Raji (cell line): Measurements from ENCODE around the gene MAPRE2.

Source experiments
- POLR2A ChIP-seq: IDR thresholded peaks from 2 replicates; pipeline ENCODE4 v1.6.1; 2011; ENCODE audit warnings: low read depth, low read length, control low read depth; ENCODE audit not compliant: insufficient read depth

Gene MAPRE2

DNA sequence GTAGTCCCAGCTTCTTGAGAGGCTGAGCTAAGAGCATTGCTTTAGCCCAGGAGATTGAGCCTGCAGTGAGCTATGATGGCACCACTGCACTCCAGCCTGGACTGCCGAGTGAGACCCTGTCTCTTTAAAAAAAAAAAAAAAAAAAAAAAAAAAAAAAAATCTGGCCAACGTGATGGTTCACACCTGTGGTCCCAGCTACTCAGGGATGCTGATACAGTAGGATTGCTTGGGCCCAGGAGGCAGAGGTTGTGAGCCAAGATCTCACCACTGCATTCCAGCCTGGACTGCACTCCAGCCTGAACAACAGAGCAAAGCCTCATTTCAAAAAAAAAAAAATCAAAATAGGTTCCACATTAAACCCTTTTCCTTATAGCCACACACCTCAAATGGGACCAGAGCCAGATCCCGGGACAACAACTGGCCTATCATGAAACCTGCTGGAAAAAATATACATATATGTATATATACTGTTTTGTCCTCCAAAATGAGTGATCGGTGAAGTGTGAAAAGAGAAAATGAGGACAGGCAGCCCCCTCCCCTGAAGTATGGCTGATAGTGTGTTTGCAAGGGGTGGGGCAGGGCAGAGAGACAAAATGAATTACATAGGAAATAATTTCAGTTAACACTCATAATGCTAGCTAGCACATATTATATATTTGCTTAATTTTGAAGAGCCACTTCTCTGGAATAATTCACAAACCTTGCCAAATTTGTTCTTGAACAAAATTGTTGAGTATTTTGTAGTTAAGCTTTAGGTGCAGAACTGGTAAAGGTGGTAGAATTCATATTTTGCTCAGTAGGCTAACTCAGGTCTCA, 22.9 kb downstream of the MAPRE2 start:
- TF ChIP-seq POLR2A: no peak

DNA sequence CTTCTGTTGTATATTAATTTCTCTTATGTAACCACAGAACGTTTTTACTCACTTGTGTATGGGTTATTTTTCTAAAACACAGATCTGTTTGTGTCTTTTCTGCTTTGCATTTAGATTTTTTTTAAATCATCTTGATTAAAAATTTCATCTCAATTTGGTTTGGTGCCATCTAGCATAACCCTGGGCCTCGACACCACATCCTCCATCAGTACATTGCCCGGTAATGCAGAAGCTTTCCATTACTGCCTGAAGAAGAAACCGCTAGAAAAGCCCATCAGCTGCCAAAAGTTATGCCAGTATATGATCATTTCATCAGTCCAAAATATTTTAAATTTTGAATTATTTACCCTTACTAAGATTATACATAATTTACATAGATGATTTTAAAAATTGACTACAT, 26.2 kb downstream of the MAPRE2 start:
- no peak for TF ChIP-seq POLR2A

DNA sequence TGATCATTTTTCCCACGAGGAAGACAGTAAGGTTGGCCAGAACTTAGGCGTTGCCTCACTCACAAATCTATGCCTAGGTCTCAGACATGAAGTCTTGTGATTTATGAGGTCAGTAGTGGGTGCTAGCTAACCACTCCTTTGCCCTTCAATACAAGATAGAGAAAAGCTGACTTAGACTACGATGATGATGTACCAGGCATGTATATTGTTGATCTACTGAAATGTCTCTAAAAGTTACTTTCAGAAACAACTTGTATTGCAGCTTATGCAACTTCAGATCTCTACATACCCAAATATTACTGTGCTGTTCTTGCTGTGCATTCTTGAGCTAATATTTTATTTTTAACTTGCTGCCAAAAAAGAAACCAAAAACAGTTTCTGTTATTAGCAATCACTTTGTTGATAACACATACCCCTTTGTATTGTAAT, 30.6 kb downstream of the MAPRE2 start:
- TF ChIP-seq POLR2A: no peak

DNA sequence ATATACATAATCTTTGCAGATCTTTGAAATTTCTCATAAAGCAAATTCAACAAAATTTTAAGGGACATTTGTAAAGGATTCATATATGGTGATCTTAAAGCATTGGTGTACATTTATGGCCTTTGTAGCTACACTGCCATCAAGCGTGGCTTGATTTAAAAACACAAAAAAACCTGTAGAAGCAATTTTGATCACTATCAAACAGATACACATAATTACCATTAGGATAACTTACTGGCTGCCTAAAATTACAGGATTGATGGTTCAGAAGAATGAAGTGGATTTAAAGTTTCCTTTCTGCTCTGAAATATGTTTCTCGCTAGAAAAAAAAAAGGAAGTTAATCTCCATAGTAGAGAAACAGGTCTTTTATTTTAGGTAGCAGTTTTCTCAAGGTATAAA, 31.4 kb downstream of the MAPRE2 start:
- TF ChIP-seq POLR2A: no peak

DNA sequence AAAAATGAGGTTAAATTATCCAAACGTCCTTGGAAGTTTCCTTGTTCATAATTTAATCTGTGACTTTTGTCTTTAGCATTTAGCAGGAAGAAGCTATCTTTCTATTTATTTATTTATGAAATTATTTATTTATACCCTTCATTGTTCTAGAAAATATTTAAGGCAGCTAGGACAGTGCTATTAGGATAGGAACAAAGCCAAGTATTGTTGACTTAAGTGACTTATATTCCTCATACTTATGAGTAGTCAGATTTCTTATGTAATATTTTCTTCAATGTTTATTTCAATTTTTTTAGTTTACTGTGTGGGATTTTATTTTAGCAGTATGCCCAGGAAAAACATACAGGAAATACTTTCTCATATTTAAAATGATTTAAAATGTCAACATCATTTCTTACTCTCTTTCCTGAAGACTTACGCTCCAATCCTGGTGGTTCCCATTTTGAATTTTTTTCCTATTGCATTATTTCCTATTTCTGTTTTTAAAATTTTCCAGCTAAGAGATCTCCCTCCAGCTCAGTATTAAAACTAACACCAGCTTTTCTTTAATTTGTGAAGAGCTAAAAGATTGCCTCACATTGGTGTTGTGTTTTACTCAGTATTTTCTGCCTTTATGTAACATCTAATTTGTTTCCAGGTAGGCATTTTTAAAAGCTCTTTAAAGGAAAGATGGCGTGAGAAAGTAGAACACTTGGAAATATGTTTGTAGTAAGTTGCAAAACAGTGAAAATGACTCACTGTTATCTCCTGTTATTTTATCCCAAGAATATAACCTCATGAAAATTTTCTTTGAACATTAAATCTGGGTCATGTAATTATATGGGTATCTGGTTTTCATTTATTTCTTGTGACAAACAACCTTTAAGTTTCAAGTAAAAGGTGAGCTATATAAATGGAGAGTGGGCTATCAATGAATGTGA, 32.2 kb downstream of the MAPRE2 start:
- no peak for TF ChIP-seq POLR2A

DNA sequence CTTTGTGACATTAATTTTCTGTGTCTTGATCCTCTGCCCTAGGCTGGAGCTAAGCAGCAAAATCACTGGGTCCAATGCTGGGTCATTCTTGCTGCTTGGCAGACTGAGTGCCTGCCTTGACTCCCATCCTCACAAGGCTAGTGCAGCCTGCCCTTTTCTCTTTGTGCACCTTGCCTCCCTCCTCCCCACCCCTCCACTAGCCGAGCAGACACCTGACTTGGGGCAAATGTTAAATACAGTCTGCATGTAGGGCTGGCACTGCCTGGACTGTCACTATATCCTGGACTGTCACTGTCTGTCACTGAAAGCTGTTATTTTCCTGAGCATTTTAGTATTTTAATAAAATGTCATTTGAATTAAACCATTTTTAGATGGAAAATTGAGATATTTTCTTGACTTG, 33.4 kb downstream of the MAPRE2 start:
- TF ChIP-seq POLR2A: no peak

DNA sequence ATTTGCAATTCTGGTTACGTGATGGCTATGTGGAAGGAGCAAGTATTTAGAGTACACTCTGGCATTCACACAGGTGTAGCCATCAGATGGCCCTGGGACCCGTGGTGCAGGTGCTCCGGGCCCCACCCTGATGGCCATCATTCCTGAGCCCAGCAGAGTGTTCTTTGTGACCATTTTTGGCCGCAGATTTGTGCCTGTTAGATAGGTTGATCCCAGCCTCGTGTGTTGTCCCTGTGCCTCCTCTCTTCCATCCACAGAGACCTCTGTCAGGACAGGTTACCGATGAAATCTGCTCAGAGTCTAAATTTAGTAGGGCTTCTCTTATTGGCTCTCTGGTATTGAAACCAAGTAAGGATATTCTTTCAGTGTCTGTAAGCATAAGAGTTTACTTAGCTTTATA, 33.9 kb downstream of the MAPRE2 start:
- no peak for TF ChIP-seq POLR2A

DNA sequence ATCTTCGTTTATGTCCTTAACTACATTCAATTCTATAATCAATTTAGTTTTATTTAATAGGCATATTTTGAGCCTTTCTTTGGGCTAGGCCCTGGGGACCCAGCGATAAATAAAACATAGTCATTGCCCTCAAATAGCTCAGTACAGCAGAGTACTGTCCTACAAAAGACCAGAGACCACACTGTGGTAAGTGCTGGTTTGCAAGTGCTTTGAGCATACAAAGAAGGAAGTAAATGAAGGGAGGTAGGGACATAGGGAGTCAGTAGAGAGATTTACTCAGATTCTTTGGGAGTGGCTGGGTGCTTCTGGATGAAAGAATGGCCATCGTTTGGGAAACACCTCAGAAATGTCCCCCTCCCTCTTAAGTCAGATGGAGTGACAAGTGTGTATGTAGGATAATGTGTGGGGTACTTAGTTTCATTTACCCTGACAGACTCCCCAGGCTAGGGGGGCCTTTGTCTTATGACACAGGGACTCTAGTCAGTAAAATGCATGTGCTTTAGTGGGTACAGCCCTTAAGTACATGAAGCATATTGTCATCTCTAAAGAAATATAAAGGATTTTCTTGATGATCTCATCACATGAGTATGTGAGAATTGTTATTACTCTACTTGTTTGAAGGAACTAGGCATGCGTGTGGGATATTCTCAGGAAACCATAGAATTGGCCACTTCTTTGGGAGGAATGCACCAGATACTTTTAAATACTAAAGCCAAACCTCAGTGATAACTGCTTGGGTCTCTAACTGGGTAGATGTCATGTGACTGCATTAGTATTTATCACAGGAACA, 35.1 kb downstream of the MAPRE2 start:
- TF ChIP-seq POLR2A: no peak

DNA sequence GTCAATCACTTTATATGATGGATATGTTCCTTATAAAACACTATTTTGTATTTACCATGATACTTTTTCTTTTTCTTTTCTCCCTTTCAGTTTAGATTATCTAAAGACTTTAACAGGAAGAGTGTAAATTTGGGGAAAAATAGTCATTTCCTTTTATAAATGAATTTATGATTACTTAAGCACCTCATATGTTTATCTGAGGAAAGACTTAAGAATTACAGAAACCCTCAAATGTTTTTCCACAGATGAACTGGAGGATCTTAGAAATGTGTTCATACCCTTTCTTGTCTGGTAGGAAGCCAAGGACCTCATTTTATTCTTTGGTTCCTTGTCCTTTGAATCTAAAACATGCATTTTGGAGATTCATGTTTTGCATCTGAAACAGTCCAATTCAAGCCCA, 36.7 kb downstream of the MAPRE2 start:
- TF ChIP-seq POLR2A: no peak

DNA sequence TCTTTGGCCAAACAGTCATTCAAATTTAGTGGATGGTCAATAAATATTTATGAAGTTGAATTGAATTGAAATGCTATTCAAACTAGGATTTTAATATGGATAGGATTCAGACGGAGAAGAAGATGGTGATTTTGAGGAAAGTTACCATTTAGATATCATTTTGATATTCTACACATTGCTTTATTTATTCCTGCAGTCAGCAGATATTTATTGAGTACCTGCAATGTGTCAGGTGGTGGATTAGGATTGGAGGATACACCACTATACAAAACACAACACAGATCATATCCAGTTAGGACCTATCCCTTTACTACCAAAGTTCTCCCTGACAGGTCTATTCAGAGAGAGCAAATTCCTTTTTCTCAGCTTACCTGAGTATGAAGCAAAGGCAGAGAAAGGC, 38.8 kb downstream of the MAPRE2 start:
- TF ChIP-seq POLR2A: no peak

DNA sequence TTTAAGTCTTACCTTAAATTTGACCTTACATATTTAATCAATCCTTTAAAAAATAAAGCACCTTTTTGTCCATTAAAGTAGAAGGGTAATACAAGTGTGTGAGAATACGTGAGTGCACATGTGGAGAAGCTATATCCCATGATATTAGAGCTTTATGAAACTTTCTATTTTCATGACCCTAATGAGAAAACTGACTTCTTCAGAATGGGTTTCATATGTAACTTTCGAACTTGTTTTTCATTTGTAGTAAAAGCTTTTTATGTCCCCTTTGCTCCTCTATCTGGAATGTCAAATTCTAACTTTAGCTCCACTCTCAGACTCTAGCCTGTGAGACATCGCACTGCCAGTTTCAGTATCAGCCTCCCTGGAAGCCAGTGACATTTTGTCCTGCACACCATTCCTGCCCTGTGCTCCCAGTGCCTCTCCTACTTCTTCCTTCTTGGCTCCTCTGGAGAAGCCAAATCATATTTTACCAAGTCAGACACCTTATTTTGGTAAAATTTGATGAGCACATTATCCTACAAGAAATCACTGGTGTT, 42.0 kb downstream of the MAPRE2 start:
- TF ChIP-seq POLR2A: no peak

DNA sequence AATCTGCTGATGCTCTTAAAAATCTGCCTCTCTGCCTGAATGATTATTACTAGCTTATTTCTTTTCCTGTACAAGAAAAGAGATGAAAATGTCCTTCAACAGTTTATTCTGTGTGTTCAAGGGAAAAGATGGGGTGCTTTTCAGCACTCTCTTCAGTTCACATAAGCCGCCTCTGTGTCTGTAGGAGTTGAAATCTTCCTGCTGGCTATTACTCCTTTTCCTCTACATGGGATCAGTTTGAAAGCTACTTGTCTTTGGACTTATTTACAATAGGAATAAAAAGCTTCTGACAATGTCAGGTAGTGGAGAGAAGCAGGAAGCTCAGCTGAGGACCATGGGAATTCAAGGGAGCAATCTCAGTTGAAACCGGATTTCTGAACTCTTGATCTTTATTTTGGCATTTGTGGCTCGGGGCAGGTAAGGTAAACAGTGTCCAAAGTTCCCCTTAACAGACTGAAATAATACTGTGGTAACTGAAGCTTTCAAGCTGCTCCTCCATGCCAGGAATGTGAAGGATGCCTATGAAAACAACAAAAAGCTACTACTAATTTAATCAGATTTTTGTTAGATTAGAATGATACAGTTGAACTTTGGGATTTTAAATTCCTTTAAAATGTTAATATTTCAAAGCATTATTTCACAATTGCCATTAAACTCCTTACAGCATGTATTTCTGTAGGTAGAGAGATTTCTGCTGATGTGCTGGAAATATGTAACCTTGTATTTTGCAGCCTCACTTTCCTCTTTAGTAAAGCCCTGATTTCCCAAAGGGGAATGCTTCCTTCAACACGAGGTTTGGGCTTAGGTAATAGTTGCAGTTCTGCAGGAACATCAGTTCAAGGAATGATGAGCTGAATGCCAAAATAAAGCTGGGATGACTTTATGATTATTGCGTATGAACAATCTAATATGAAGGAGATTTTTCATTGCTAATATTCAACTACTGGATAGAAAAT, 43.6 kb downstream of the MAPRE2 start:
- no peak for TF ChIP-seq POLR2A

DNA sequence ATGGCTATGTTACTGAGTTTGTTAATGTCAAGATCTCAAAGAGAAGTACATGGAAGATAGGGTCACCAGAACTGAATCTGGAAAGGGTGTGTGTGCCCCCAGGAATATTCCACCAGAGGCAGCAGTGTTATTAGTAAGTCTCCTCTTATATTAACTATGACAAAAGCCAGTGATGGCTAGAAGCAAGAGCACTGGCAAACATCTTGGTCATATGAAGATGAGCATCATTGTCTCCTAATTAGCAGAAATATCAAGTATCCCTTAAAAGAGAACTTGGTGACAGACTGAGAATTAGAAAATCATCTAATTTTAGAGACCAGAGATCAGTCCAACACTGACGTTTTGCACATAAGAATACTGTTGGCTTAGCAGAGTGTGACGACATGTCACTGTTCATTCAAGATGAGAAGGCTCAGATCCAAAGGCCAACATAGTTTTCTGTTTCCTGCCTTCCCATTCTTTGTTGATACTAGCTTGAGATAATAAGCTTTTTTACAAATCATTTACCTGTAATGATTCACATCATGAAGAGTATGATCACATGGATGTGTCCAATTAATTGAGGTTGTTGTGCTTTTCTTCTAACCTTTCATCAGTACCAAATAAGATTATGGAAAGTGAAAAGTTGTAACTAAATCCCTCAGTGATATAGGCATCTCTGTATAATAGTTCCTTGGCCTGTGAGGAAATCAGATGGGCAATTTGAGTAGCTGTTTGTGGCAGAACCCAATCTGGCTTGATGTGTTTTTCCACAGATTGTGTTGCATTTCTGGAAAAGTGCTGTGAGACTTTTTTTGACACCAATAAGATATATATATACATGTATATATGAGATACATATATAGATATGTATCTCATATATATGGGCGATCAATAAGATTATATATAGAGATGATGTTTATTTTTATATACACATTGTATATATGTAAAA, 44.5 kb downstream of the MAPRE2 start:
- no peak for TF ChIP-seq POLR2A
